K562 (cell line): ENCODE data around the gene AHR. TPM values are rescaled to one million over a fixed set of nuclear protein-coding genes. Genes with fewer than 3 reads are reported as not detected.
A peak's percentile ranks its signal among the peaks of the same experiment; 100 is the strongest.

Experiments used
- ATAC-seq: fragments of 200-7000 bp; cut with Tn5 transposase; 3 replicates; pipeline ENCODE4 v1.9.1; 2020; ENCODE audit warnings: moderate library complexity
- BruUV-seq: library from RNA; stranded (reverse); fragments of 400-500 nt; replicated peaks from 2 replicates; lab custom pipeline; 2021; lab: Mats Ljungman, UMichigan
- CTCF ChIA-PET: fragments of 300-600 bp; formaldehyde crosslinking; extraction: SDS; loops from one replicate; lab custom pipeline; 2021; ENCODE audit warnings: low intra/inter-chr PET ratio; lab: Yijun Ruan, JAX
- POLR2A ChIA-PET: fragments of 300-600, 350-650 bp; sonication (Branson Sonifier 250); formaldehyde crosslinking; extraction: SDS; loops from one replicate; lab custom pipeline; 2021; ENCODE audit warnings: antibody characterized with exemption, inconsistent platforms; lab: Yijun Ruan, JAX
- DNase-seq, 4 experiments: peaks; one replicate each; pipeline versions ENCODE4 v3.0.0 to v3.0.0-alpha.2; 2011 to 2018; ENCODE audit warnings: low spot score in 3 of 4, mixed read lengths in 3 of 4; ENCODE audit errors: extremely low read depth in 1 of 4
- FAIRE-seq: peaks from 2 replicates; lab custom pipeline; 2011; peaks lifted over from hg19 to GRCh38; lab: Jason Lieb, UNC
- H2AFZ ChIP-seq: 2 replicates; pipeline ENCODE4 v1.6.0; 2011; ENCODE audit warnings: low read depth, low read length, control low read depth, inconsistent platforms
- H3K27ac ChIP-seq: fragments of 200-600 bp; 3 replicates; pipeline ENCODE4 v1.8.0; 2011; ENCODE audit warnings: low read depth, mild to moderate bottlenecking, control low read depth, inconsistent platforms, low read length, moderate library complexity, mixed read lengths; ENCODE audit errors: extremely low read depth
- H3K27me3 ChIP-seq, 2 experiments: fragments of 300-600 bp in 1 of 2; 2 replicates in 1 of 2; 3 replicates in 1 of 2; pipeline versions ENCODE4 v1.6.0 to v1.8.0; 2011; ENCODE audit warnings: inconsistent platforms in 2 of 2, low read length in 2 of 2, mild to moderate bottlenecking in 1 of 2, mixed read lengths in 1 of 2, moderate library complexity in 1 of 2; ENCODE audit not compliant: control insufficient read depth in 2 of 2, insufficient read depth in 2 of 2
- H3K36me3 ChIP-seq: fragments of 300-600 bp; 3 replicates; pipeline ENCODE4 v1.8.0; 2011; ENCODE audit warnings: mild to moderate bottlenecking, low read length, inconsistent platforms; ENCODE audit not compliant: control insufficient read depth, insufficient read depth
- H3K4me1 ChIP-seq, 2 experiments: fragments of 200-600 bp in 1 of 2; replicated peaks in 1 of 2; 2 replicates in 1 of 2; 3 replicates in 1 of 2; pipeline versions ENCODE4 v1.5.1 to v1.8.0; 2011; ENCODE audit warnings: inconsistent platforms in 2 of 2, low read length in 2 of 2, mild to moderate bottlenecking in 1 of 2, mixed read lengths in 1 of 2, moderate library complexity in 1 of 2; ENCODE audit not compliant: control insufficient read depth in 2 of 2, insufficient read depth in 2 of 2
- H3K4me2 ChIP-seq: 2 replicates; pipeline ENCODE4 v1.6.1; 2011; ENCODE audit warnings: low read length, control low read depth, inconsistent platforms, mixed read lengths; ENCODE audit not compliant: insufficient read depth
- H3K4me3 ChIP-seq: fragments of 200-600 bp; sonication (generic), shearing (Covaris generic); 2 replicates; pipeline ENCODE4 v1.5.1; 2016; ENCODE audit warnings: control low read depth, inconsistent platforms
- H3K79me2 ChIP-seq: fragments of 200-600 bp; 3 replicates; pipeline ENCODE4 v1.8.0; 2011; ENCODE audit warnings: low read length, inconsistent platforms; ENCODE audit not compliant: control insufficient read depth, insufficient read depth
- H3K9ac ChIP-seq, 2 experiments: 2 replicates each; pipeline versions ENCODE4 v1.6.0 to v1.6.1; 2011; ENCODE audit warnings: low read depth in 2 of 2, low read length in 2 of 2, control low read depth in 1 of 2, inconsistent platforms in 1 of 2, mild to moderate bottlenecking in 1 of 2, mixed read lengths in 1 of 2; ENCODE audit not compliant: insufficient read depth in 1 of 2
- H3K9me1 ChIP-seq: one replicate; pipeline ENCODE4 v1.6.0; 2011; ENCODE audit warnings: inconsistent platforms, mild to moderate bottlenecking, low read length, moderate library complexity; ENCODE audit not compliant: control insufficient read depth, insufficient read depth
- H3K9me3 ChIP-seq: replicated peaks from 2 replicates; pipeline ENCODE4 v1.5.1; 2011; ENCODE audit warnings: low read depth, low read length, inconsistent platforms; ENCODE audit not compliant: control insufficient read depth, insufficient read depth
- H4K20me1 ChIP-seq: replicated peaks from 2 replicates; pipeline ENCODE4 v1.6.1; 2011; ENCODE audit warnings: low read length, inconsistent platforms, mixed read lengths; ENCODE audit not compliant: control insufficient read depth, insufficient read depth
- FOSL1 ChIP-seq: fragments of 200-800 bp; sonication (Bioruptor generic); conservative IDR thresholded peaks from 2 replicates; pipeline ENCODE4 v1.6.1; 2016; ENCODE audit warnings: missing genetic modification characterization, missing compliant biosample characterization
- KDM5B ChIP-seq: fragments of 200-600 bp; sonication (generic); IDR thresholded peaks from 2 replicates; pipeline ENCODE4 v1.6.1; 2012; ENCODE audit warnings: low read depth, mild to moderate bottlenecking, moderate library complexity, low read length, control low read depth, inconsistent platforms; ENCODE audit not compliant: insufficient replicate concordance
- MAX ChIP-seq: sonication (generic); formaldehyde crosslinking; IDR thresholded peaks from 2 replicates; pipeline ENCODE4 v1.9.0; 2022; ENCODE audit warnings: mild to moderate bottlenecking, missing genetic modification reagents
- NFIC ChIP-seq: fragments of 450-650 bp; IDR thresholded peaks from 2 replicates; pipeline ENCODE4 v1.6.1; 2017; ENCODE audit warnings: mild to moderate bottlenecking, inconsistent platforms
- NR4A1 ChIP-seq, 2 experiments: fragments of 250-450 bp in 1 of 2; fragments of 450-650 bp in 1 of 2; sonication (Bioruptor Pico) in 1 of 2; IDR thresholded peaks; 2 replicates each; pipeline versions ENCODE4 v1.4.0 to v1.6.1; 2016 to 2020; ENCODE audit warnings: mild to moderate bottlenecking in 2 of 2, missing compliant biosample characterization in 1 of 2, missing genetic modification characterization in 1 of 2, moderate library complexity in 1 of 2
- PRDM10 ChIP-seq: fragments of 450-650 bp; IDR thresholded peaks from 2 replicates; pipeline ENCODE4 v1.6.1; 2018; ENCODE audit not compliant: partially characterized antibody
- SRSF1 ChIP-seq: fragments of 200-400 bp; formaldehyde crosslinking; IDR thresholded peaks from 2 replicates; pipeline ENCODE4 v1.6.1; 2017; ENCODE audit warnings: mild to moderate bottlenecking, low read depth, low read length, moderate library complexity
- ZNF668 ChIP-seq: fragments of 250-450 bp; sonication (Bioruptor Pico); IDR thresholded peaks from 2 replicates; pipeline ENCODE4 v1.8.0; 2022; ENCODE audit warnings: mild to moderate bottlenecking, inconsistent platforms
- in situ Hi-C: fragments of 300-500 bp; cut with MboI; formaldehyde crosslinking; loops from 4 replicates; pipeline ENCODE4 v1.15.0; 2018; ENCODE audit warnings: inconsistent platforms, mixed read lengths
- intact Hi-C: fragments of 100-400 bp; cut with micrococcal nuclease; formaldehyde crosslinking; loops from 2 replicates; pipeline ENCODE4 v1.14.2; 2022
- polyA plus RNA-seq, 8 experiments: library from polyadenylated mRNA; depleted of rRNA in 4 of 8; stranded (reverse) in 5 of 8; unstranded in 3 of 8; fragments of >200 nt; fragmentation: Nextera tagmentation in 2 of 8; fragmentation: Illumina TruSeq in 1 of 8; extraction: Ambion mirVana in 2 of 8; extraction: Trizol in 1 of 8; gene quantifications; 2 replicates each; pipeline versions ENCODE4 v1.2.1 to v1.2.3, GENCODE V29; 2011 to 2014; ENCODE audit warnings: inconsistent platforms in 1 of 8, missing spikeins in 1 of 8
- total RNA-seq, 7 experiments: library from RNA; depleted of rRNA in 6 of 7; stranded (reverse); fragments of >200 nt in 6 of 7; fragmentation: Illumina TruSeq in 2 of 7; extraction: Trizol in 2 of 7; gene quantifications; 2 replicates each; pipeline versions ENCODE4 v1.2.1 to v1.2.3, GENCODE V29; 2011 to 2021; ENCODE audit warnings: low replicate concordance in 1 of 7
- TF ChIP-seq, protein P1 (sequence below), 2 experiments: fragments of 150-350 bp in 1 of 2; IDR thresholded peaks; 2 replicates each; pipeline ENCODE4 v1.6.1; 2012 to 2016; ENCODE audit warnings: low read depth in 2 of 2, low read length in 2 of 2, mild to moderate bottlenecking in 1 of 2, moderate library complexity in 1 of 2

Gene AHR
- total and polyA plus RNA-seq, 9 of the 15 experiments (the other 6 are each of a cell fraction or from before 2014, with no cell fraction given) = 0.16 TPM; not detected in 8

DNA sequence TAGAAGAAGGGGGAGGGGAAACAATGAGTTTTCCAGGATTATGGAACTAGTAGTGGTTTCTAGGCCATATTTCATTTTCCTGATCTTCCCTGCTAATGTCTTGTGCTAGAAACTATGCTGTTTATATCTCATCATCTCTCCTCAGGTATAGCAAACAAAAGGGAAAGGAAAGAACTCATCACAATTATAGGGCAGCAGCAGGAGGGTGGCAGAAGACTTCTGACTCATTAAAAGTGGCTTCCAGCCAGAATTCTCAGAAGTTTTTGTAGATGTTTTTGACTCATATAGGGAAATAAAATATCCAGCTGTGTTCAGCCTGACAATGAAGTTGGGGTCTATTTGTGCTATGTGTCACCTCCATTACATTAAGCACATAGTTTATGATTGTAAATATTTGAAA is 6.5 kb downstream of the AHR start:
- Histone ChIP-seq H3K27me3 (no peaks in the 10 kb centered on the region), H3K9me1 (no peaks in the 10 kb centered on the region), H3K36me3 (no peaks in the 10 kb centered on the region), H3K9me3 (no peaks in the 10 kb centered on the region), H3K9ac (no peak overlapping the region), H3K79me2 (no peaks in the 10 kb centered on the region), H2AFZ (no peak overlapping the region), H4K20me1 (no peaks in the 10 kb centered on the region), H3K4me2 (no peak overlapping the region), H3K27ac (no peak overlapping the region), H3K4me1 (no peaks in the 10 kb centered on the region), H3K4me3 (no peak overlapping the region)
- no TSS peak for BruUV-seq
- ATAC-seq (no peak), FAIRE-seq (no peak), DNase-seq (peak in 1 of 4 experiments; percentile 11)
- intact Hi-C loops = loop anchor here (5.0 kb wide), 1 partner anchor 318 kb away; no protein-coding TSS in a partner anchor
- in situ Hi-C loops = no loop called here
- CTCF ChIA-PET = no interaction called here
- TF ChIP-seq ZNF668 (no peak), PRDM10 (no peak), KDM5B (no peak), SRSF1 (no peak), NFIC (0 out of 2 replicates have a peak, but pooled peaks have one; percentile 15), MAX (CRISPR knock-in tag) (no peak), NR4A1 (CRISPR knock-in tag; IDR thresholded peaks at IDR 0.05) (no peak), NR4A1 (tag; IDR thresholded peaks at IDR 0.05) (no peak), FOSL1 (tag) (peak; percentile 31; the same call in 1 of the 2 replicates)
- TF ChIP-seq, protein P1, sequence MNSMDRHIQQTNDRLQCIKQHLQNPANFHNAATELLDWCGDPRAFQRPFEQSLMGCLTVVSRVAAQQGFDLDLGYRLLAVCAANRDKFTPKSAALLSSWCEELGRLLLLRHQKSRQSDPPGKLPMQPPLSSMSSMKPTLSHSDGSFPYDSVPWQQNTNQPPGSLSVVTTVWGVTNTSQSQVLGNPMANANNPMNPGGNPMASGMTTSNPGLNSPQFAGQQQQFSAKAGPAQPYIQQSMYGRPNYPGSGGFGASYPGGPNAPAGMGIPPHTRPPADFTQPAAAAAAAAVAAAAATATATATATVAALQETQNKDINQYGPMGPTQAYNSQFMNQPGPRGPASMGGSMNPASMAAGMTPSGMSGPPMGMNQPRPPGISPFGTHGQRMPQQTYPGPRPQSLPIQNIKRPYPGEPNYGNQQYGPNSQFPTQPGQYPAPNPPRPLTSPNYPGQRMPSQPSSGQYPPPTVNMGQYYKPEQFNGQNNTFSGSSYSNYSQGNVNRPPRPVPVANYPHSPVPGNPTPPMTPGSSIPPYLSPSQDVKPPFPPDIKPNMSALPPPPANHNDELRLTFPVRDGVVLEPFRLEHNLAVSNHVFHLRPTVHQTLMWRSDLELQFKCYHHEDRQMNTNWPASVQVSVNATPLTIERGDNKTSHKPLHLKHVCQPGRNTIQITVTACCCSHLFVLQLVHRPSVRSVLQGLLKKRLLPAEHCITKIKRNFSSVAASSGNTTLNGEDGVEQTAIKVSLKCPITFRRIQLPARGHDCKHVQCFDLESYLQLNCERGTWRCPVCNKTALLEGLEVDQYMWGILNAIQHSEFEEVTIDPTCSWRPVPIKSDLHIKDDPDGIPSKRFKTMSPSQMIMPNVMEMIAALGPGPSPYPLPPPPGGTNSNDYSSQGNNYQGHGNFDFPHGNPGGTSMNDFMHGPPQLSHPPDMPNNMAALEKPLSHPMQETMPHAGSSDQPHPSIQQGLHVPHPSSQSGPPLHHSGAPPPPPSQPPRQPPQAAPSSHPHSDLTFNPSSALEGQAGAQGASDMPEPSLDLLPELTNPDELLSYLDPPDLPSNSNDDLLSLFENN (IDR thresholded peaks at IDR 0.05; ENCODE audit: low read depth in 2 of 2, low read length in 2 of 2) = no peak
- POLR2A ChIA-PET = interaction anchor here (0.8 kb wide), 1 partner anchor 1580 kb away, joined by 4 read pairs; no protein-coding TSS in a partner anchor
